Loucy (cell line): ENCODE data around the gene PIP4P1.

Source experiments
- EZH2phosphoT487 ChIP-seq: fragments of 200-600 bp; IDR thresholded peaks from 2 replicates; pipeline ENCODE4 v1.6.1; 2018; ENCODE audit warnings: antibody characterized with exemption, mild to moderate bottlenecking, moderate library complexity, borderline replicate concordance
- TF ChIP-seq, protein P1 (sequence below): fragments of 200-600 bp; sonication (generic); conservative IDR thresholded peaks from 2 replicates; pipeline ENCODE4 v1.5.1; 2014; ENCODE audit warnings: mild to moderate bottlenecking, antibody characterized with exemption, low read length

DNA sequence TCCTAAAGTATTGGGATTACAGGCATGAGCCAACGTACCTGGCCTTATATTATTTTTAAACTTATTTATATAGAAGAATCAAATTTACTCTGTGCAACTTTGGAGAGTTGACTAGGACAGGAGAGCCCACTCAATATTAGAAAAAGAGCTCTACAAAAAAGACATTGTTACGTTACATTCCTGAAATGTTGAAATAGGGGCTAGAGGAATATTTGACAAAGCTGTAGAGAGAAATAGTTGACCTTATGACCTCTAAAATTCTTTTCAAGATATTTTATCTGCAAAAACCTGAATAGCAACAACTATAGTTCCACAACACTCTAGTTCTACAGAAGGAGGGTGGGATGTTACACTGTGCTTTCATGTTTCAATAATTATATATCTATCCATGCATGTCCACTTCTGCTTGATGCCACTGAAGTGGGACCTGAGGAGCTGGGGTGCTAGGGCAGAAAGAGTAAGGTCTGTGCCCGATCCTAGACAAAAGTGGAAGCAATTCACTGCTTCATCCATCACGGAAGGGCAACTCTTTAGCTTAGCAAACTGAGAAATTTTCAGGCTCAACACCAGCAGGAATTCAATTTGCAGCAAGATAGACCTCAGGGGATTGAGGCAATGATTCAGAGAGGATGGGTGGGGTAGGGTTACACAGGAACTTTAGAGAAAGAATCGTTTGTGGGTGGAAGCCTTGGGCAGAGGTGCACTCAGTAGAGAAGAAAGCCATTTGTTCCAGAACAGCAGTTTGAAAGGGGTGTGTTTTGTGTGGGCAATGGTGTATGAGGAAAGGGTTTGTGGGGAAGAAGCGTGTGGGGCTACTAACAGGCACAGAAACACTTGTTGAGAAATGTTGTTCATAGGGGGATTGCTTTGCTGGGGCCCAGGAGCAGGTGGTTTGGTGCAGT, 28.1 kb upstream of the PIP4P1 start:
- TF ChIP-seq, protein P1, sequence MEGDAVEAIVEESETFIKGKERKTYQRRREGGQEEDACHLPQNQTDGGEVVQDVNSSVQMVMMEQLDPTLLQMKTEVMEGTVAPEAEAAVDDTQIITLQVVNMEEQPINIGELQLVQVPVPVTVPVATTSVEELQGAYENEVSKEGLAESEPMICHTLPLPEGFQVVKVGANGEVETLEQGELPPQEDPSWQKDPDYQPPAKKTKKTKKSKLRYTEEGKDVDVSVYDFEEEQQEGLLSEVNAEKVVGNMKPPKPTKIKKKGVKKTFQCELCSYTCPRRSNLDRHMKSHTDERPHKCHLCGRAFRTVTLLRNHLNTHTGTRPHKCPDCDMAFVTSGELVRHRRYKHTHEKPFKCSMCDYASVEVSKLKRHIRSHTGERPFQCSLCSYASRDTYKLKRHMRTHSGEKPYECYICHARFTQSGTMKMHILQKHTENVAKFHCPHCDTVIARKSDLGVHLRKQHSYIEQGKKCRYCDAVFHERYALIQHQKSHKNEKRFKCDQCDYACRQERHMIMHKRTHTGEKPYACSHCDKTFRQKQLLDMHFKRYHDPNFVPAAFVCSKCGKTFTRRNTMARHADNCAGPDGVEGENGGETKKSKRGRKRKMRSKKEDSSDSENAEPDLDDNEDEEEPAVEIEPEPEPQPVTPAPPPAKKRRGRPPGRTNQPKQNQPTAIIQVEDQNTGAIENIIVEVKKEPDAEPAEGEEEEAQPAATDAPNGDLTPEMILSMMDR: no peak
- TF ChIP-seq EZH2phosphoT487: no peak
